SK-N-SH (cell line): Measurements from ENCODE around the gene COL8A1. TPM values are rescaled to one million over a fixed set of nuclear protein-coding genes. Genes with fewer than 3 reads are reported as not detected.

Experiments used
- CTCF ChIA-PET: fragments of 300-600, 350-600 bp; formaldehyde crosslinking; extraction: SDS; loops from one replicate; lab custom pipeline; 2021; lab: Yijun Ruan, JAX
- POLR2A ChIA-PET: fragments of 350-600 bp; sonication (Branson Sonifier 250); formaldehyde crosslinking; extraction: SDS; loops from one replicate; lab custom pipeline; 2020; ENCODE audit warnings: antibody characterized with exemption, inconsistent platforms; lab: Yijun Ruan, JAX
- DNase-seq: peaks from one replicate; pipeline ENCODE4 v3.0.0; 2012
- H2AFZ ChIP-seq: fragments of 200-600 bp; sonication (generic); 2 replicates; pipeline ENCODE4 v1.8.1; 2016; ENCODE audit warnings: antibody characterized with exemption, mild to moderate bottlenecking, low read depth
- H3F3A ChIP-seq: fragments of 200-600 bp; sonication (generic); replicated peaks from 2 replicates; pipeline ENCODE3; 2016; ENCODE audit warnings: antibody characterized with exemption, mild to moderate bottlenecking; ENCODE audit not compliant: insufficient read depth
- H3K27ac ChIP-seq, 2 experiments: fragments of 200-500 bp in 1 of 2; fragments of 200-600 bp in 1 of 2; sonication (Bioruptor generic) in 1 of 2; sonication (generic), shearing (Covaris generic) in 1 of 2; 2 replicates each; pipeline versions ENCODE4 v1.5.1 to v1.6.1; 2014 to 2016; ENCODE audit warnings: low read depth in 2 of 2, inconsistent platforms in 1 of 2, low read length in 1 of 2, mild to moderate bottlenecking in 1 of 2, mixed read lengths in 1 of 2
- H3K27me3 ChIP-seq: fragments of 200-600 bp; sonication (generic), shearing (Covaris generic); 2 replicates; pipeline ENCODE4 v1.6.1; 2016; ENCODE audit warnings: mixed run types; ENCODE audit not compliant: insufficient read depth
- H3K36me3 ChIP-seq, 2 experiments: fragments of 200-500 bp in 1 of 2; fragments of 200-600 bp in 1 of 2; sonication (Bioruptor generic) in 1 of 2; sonication (generic) in 1 of 2; replicated peaks in 1 of 2; 2 replicates each; pipeline versions ENCODE3 to v1.5.1; 2014 to 2016; ENCODE audit warnings: low read length in 1 of 2, mild to moderate bottlenecking in 1 of 2; ENCODE audit not compliant: insufficient read depth in 2 of 2, control insufficient read depth in 1 of 2
- H3K4me1 ChIP-seq, 2 experiments: fragments of 200-500 bp in 1 of 2; fragments of 200-600 bp in 1 of 2; sonication (Bioruptor generic) in 1 of 2; sonication (generic), shearing (Covaris generic) in 1 of 2; 2 replicates each; pipeline versions ENCODE4 v1.5.1 to v1.6.1; 2014 to 2016; ENCODE audit warnings: low read depth in 1 of 2, low read length in 1 of 2, mixed run types in 1 of 2; ENCODE audit not compliant: insufficient read depth in 2 of 2, control insufficient read depth in 1 of 2
- H3K4me2 ChIP-seq: fragments of 200-600 bp; sonication (generic), shearing (Covaris generic); 2 replicates; pipeline ENCODE4 v1.6.1; 2017; ENCODE audit warnings: mixed run types
- H3K4me3 ChIP-seq, 2 experiments: fragments of 200-500 bp in 1 of 2; fragments of 200-600 bp in 1 of 2; sonication (Bioruptor generic) in 1 of 2; sonication (generic), shearing (Covaris generic) in 1 of 2; 2 replicates each; pipeline versions ENCODE4 v1.5.1 to v1.8.1; 2014 to 2016; ENCODE audit warnings: low read depth in 2 of 2, inconsistent platforms in 1 of 2, low read length in 1 of 2, mild to moderate bottlenecking in 1 of 2, mixed read lengths in 1 of 2, moderate library complexity in 1 of 2
- H3K79me2 ChIP-seq: fragments of 200-600 bp; sonication (generic); 2 replicates; pipeline ENCODE4 v1.8.1; 2017; ENCODE audit warnings: mild to moderate bottlenecking; ENCODE audit not compliant: insufficient read depth
- H3K9ac ChIP-seq: fragments of 200-600 bp; sonication (generic); 2 replicates; pipeline ENCODE4 v1.6.1; 2017; ENCODE audit warnings: mixed run types
- H3K9me2 ChIP-seq: fragments of 200-600 bp; sonication (generic); 2 replicates; pipeline ENCODE4 v1.6.1; 2017; ENCODE audit warnings: mixed run types
- H3K9me3 ChIP-seq: fragments of 200-600 bp; sonication (generic); 2 replicates; pipeline ENCODE4 v1.6.1; 2017; ENCODE audit warnings: mixed run types, mild to moderate bottlenecking, moderate library complexity
- H4K20me1 ChIP-seq: fragments of 200-600 bp; sonication (generic); 2 replicates; pipeline ENCODE4 v1.6.1; 2017; ENCODE audit warnings: mild to moderate bottlenecking, mixed run types; ENCODE audit not compliant: insufficient read depth
- ELF1 ChIP-seq: IDR thresholded peaks from 2 replicates; pipeline ENCODE4 v1.4.0; 2012
- EP300 ChIP-seq, 2 experiments: IDR thresholded peaks; 2 replicates each; pipeline versions ENCODE4 v1.4.0 to v1.6.1; 2012; ENCODE audit warnings: borderline replicate concordance in 1 of 2, low read depth in 1 of 2, low read length in 1 of 2
- EZH2phosphoT487 ChIP-seq: fragments of 200-600 bp; sonication (generic); IDR thresholded peaks from 2 replicates; pipeline ENCODE4 v1.6.1; 2017; ENCODE audit warnings: low read depth, mixed run types, mild to moderate bottlenecking, antibody characterized with exemption, moderate library complexity, borderline replicate concordance
- FOSL2 ChIP-seq: IDR thresholded peaks from 2 replicates; pipeline ENCODE4 v1.4.0; 2012; ENCODE audit warnings: low read depth, mild to moderate bottlenecking, moderate library complexity, borderline replicate concordance
- FOXJ3 ChIP-seq: sonication (generic); formaldehyde crosslinking; IDR thresholded peaks from 2 replicates; pipeline ENCODE4 v1.5.1; 2020; ENCODE audit warnings: mild to moderate bottlenecking, missing genetic modification reagents
- FOXM1 ChIP-seq: IDR thresholded peaks from 2 replicates; pipeline ENCODE4 v1.4.0; 2012; ENCODE audit warnings: low read depth, mild to moderate bottlenecking
- GABPA ChIP-seq: IDR thresholded peaks from 2 replicates; pipeline ENCODE4 v1.4.0; 2012; ENCODE audit warnings: low read depth, mild to moderate bottlenecking
- GATA2 ChIP-seq: sonication (generic); formaldehyde crosslinking; IDR thresholded peaks from 2 replicates; pipeline ENCODE4 v1.5.0; 2020; ENCODE audit warnings: mild to moderate bottlenecking, missing genetic modification reagents
- MEF2A ChIP-seq: IDR thresholded peaks from 2 replicates; pipeline ENCODE4 v1.4.0; 2012; ENCODE audit warnings: low read depth, borderline replicate concordance
- NFIC ChIP-seq: IDR thresholded peaks from 2 replicates; pipeline ENCODE4 v1.4.0; 2012; ENCODE audit warnings: borderline replicate concordance
- RAD21 ChIP-seq: IDR thresholded peaks from 2 replicates; pipeline ENCODE4 v1.6.1; 2012; ENCODE audit warnings: mild to moderate bottlenecking, low read length
- RXRA ChIP-seq: IDR thresholded peaks from 2 replicates; pipeline ENCODE4 v1.4.0; 2012; ENCODE audit warnings: low read depth, mild to moderate bottlenecking, borderline replicate concordance
- SIN3A ChIP-seq: IDR thresholded peaks from 2 replicates; pipeline ENCODE4 v1.6.1; 2012; ENCODE audit warnings: low read depth, mild to moderate bottlenecking, low read length, moderate library complexity, borderline replicate concordance
- TCF12 ChIP-seq: IDR thresholded peaks from 2 replicates; pipeline ENCODE4 v1.4.0; 2012
- TEAD4 ChIP-seq: IDR thresholded peaks from 2 replicates; pipeline ENCODE4 v1.4.0; 2012; ENCODE audit warnings: mild to moderate bottlenecking, borderline replicate concordance; ENCODE audit not compliant: insufficient read depth
- USF1 ChIP-seq: IDR thresholded peaks from 2 replicates; pipeline ENCODE4 v1.4.0; 2012; ENCODE audit warnings: low read depth, borderline replicate concordance
- ZBTB33 ChIP-seq: IDR thresholded peaks from 2 replicates; pipeline ENCODE4 v1.4.0; 2012; ENCODE audit warnings: low read depth, borderline replicate concordance
- WGBS: methylation state at CpG from one replicate; pipeline ENCODE4 v1.1.6; 2017; ENCODE audit warnings: low lambda C conversion rate; 5-methylcytosine and 5-hydroxymethylcytosine counted together
- polyA plus RNA-seq, 3 experiments: library from polyadenylated mRNA; depleted of rRNA; stranded (reverse); fragments of >200 nt; gene quantifications; 2 replicates each; pipeline ENCODE4 v1.2.3, GENCODE V29; 2012
- TF ChIP-seq, protein P1 (sequence below): fragments of 150-350 bp; IDR thresholded peaks from 2 replicates; pipeline ENCODE4 v1.6.1; 2017; ENCODE audit warnings: antibody characterized with exemption, low read length, low read depth, borderline replicate concordance
- TF ChIP-seq, protein P2 (sequence below): IDR thresholded peaks from 2 replicates; pipeline ENCODE4 v1.6.1; 2012; ENCODE audit warnings: mild to moderate bottlenecking, low read depth, low read length, moderate library complexity

Gene COL8A1
- polyA plus RNA-seq, 1 of the 3 experiments (the other 2 are of a cell fraction), result 4.0 TPM

DNA sequence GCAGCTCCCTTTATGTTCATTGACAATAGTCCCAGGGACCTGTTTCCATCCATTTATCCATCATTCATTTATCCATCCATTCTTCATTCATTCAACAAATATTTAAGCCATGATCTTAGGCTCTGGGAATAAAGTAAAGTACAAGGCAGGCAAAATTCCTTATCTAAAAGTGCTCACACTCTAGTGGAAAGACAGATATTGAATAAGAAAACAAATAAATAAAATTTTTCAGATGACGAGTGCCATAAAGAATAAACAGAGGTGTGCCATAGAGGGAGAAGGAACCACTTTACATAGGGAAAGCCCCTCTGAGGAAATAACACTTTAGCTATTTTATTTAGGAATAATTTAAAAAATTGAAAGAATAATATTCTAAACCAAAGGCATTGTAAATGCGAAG lies 76.2 kb downstream of the COL8A1 start:
- no peaks in the 10 kb centered on the region for H3K9me2 ChIP-seq
- H3K4me3 ChIP-seq, result no peak overlapping the region
- ChIA-PET CTCF (interaction anchor here (1.6 to 1.8 kb wide), 2 partner anchors 11 to 27 kb away, joined by 3 to 7 read pairs; no protein-coding TSS in a partner anchor), POLR2A (no interaction called here)
- H2AFZ ChIP-seq, result no peak overlapping the region
- H3K4me1 ChIP-seq, result no peaks in the 10 kb centered on the region; a peak in 1 of 4 replicates
- DNase-seq, result no peak
- H3K4me2 ChIP-seq, result no peak overlapping the region
- H4K20me1 ChIP-seq, result no peaks in the 10 kb centered on the region
- H3K79me2 ChIP-seq, result no peaks in the 10 kb centered on the region
- TF ChIP-seq RAD21, result no peak
- TF ChIP-seq NFIC, result no peak
- no peak for TF ChIP-seq ELF1
- TF ChIP-seq, protein P1, sequence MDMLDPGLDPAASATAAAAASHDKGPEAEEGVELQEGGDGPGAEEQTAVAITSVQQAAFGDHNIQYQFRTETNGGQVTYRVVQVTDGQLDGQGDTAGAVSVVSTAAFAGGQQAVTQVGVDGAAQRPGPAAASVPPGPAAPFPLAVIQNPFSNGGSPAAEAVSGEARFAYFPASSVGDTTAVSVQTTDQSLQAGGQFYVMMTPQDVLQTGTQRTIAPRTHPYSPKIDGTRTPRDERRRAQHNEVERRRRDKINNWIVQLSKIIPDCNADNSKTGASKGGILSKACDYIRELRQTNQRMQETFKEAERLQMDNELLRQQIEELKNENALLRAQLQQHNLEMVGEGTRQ, result no peak
- TF ChIP-seq GATA2 (CRISPR knock-in tag), result no peak
- no peak for TF ChIP-seq EP300 (IDR thresholded peaks at IDR 0.05; ENCODE audit: borderline replicate concordance in 1 of 2, low read depth in 1 of 2, low read length in 1 of 2)
- TF ChIP-seq MEF2A, result no peak
- no peak overlapping the region for H3K9ac ChIP-seq
- 7% methylated on average over 2 of the region's 2 CpGs for WGBS
- H3K36me3 ChIP-seq, result no peaks in the 10 kb centered on the region
- H3K27me3 ChIP-seq, result no peaks in the 10 kb centered on the region
- H3K9me3 ChIP-seq, result no peaks in the 10 kb centered on the region
- no peak overlapping the region for H3K27ac ChIP-seq
- no peaks in the 10 kb centered on the region for H3F3A ChIP-seq

DNA sequence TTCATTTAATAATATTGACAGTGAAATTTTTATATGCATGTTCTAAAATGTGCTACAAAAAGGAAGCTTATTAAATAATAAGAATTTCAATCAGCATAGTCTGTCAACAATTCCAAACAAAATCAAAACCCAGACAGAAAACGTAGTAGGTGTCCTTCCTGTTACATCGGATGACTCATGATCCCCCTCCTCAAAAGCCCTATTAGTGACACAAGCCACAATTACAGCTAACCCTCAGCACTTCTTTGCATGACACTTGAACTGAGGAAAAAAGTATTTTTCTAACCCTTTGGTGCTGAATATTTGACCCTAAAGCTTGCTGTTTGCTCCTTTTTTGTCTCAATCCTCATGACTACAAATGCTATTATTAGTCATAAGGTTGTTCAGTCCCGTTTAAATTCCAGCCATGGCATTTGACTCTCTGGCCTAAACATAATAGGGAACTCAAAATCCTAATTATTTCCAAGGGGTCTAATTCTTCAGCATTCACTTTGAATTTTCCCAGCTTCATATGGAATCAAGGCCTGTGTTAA lies 78.1 kb downstream of the COL8A1 start:
- no peaks in the 10 kb centered on the region for H3F3A ChIP-seq
- peaks cover 0 to 7% of the 10 kb centered on the region in 2 experiments; a peak in 2 of 4 replicates for H3K4me1 ChIP-seq
- no peaks in the 10 kb centered on the region for H3K9me2 ChIP-seq
- H3K9ac ChIP-seq, result no peak overlapping the region
- no peaks in the 10 kb centered on the region for H3K36me3 ChIP-seq
- no peaks in the 10 kb centered on the region for H3K9me3 ChIP-seq
- no peaks in the 10 kb centered on the region for H4K20me1 ChIP-seq
- 4% methylated on average over 3 of the region's 3 CpGs for WGBS
- ChIA-PET CTCF (no interaction called here), POLR2A (no interaction called here)
- H2AFZ ChIP-seq, result no peak overlapping the region
- no peaks in the 10 kb centered on the region for H3K79me2 ChIP-seq
- no peak for DNase-seq
- no peaks in the 10 kb centered on the region; the same call in 1 of the 2 replicates for H3K27me3 ChIP-seq
- H3K4me3 ChIP-seq, result no peak overlapping the region
- no peak overlapping the region for H3K27ac ChIP-seq
- no peak overlapping the region for H3K4me2 ChIP-seq
- TF ChIP-seq, protein P1, result no peak
- TF ChIP-seq TCF12 (no peak), SIN3A (no peak), FOXJ3 (CRISPR knock-in tag) (no peak), GABPA (no peak), TEAD4 (no peak), FOSL2 (no peak), EP300 (IDR thresholded peaks at IDR 0.05; ENCODE audit: borderline replicate concordance in 1 of 2, low read depth in 1 of 2, low read length in 1 of 2) (no peak), USF1 (no peak), ZBTB33 (no peak), GATA2 (CRISPR knock-in tag) (no peak), NFIC (no peak), EZH2phosphoT487 (no peak), RXRA (no peak), FOXM1 (no peak)
- TF ChIP-seq, protein P2, sequence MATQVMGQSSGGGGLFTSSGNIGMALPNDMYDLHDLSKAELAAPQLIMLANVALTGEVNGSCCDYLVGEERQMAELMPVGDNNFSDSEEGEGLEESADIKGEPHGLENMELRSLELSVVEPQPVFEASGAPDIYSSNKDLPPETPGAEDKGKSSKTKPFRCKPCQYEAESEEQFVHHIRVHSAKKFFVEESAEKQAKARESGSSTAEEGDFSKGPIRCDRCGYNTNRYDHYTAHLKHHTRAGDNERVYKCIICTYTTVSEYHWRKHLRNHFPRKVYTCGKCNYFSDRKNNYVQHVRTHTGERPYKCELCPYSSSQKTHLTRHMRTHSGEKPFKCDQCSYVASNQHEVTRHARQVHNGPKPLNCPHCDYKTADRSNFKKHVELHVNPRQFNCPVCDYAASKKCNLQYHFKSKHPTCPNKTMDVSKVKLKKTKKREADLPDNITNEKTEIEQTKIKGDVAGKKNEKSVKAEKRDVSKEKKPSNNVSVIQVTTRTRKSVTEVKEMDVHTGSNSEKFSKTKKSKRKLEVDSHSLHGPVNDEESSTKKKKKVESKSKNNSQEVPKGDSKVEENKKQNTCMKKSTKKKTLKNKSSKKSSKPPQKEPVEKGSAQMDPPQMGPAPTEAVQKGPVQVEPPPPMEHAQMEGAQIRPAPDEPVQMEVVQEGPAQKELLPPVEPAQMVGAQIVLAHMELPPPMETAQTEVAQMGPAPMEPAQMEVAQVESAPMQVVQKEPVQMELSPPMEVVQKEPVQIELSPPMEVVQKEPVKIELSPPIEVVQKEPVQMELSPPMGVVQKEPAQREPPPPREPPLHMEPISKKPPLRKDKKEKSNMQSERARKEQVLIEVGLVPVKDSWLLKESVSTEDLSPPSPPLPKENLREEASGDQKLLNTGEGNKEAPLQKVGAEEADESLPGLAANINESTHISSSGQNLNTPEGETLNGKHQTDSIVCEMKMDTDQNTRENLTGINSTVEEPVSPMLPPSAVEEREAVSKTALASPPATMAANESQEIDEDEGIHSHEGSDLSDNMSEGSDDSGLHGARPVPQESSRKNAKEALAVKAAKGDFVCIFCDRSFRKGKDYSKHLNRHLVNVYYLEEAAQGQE, result no peak
